Ectodermal cell (in vitro differentiated cells): ENCODE measurements around the gene JMJD8.

ENCODE experiments used
- H3K27ac ChIP-seq: 2 replicates; pipeline ENCODE4 v1.7.0; 2013; ENCODE audit warnings: mild to moderate bottlenecking, low read depth, low read length; ENCODE audit not compliant: insufficient read depth, poor library complexity, severe bottlenecking
- H3K27me3 ChIP-seq: 2 replicates; pipeline ENCODE4 v1.7.0; 2013; ENCODE audit warnings: mild to moderate bottlenecking, low read length; ENCODE audit not compliant: insufficient read depth, control insufficient read depth, poor library complexity, severe bottlenecking
- H3K36me3 ChIP-seq: one replicate; pipeline ENCODE4 v1.7.0; 2013; ENCODE audit warnings: low read length; ENCODE audit not compliant: control insufficient read depth, insufficient read depth
- H3K4me1 ChIP-seq: one replicate; pipeline ENCODE4 v1.7.0; 2013; ENCODE audit warnings: low read length; ENCODE audit not compliant: control insufficient read depth, insufficient read depth
- H3K4me3 ChIP-seq: 2 replicates; pipeline ENCODE4 v1.7.0; 2013; ENCODE audit warnings: low read depth, low read length, control low read depth; ENCODE audit not compliant: insufficient read depth
- H3K9me3 ChIP-seq: 2 replicates; pipeline ENCODE4 v1.7.0; 2013; ENCODE audit warnings: mild to moderate bottlenecking, low read length, moderate library complexity; ENCODE audit not compliant: control insufficient read depth
- WGBS, 2 experiments: methylation state at CpG; one replicate each; pipeline ENCODE4 v1.1.7; 2013; ENCODE audit warnings: missing lambda C conversion rate in 2 of 2; 5-methylcytosine and 5-hydroxymethylcytosine counted together

Gene JMJD8

DNA sequence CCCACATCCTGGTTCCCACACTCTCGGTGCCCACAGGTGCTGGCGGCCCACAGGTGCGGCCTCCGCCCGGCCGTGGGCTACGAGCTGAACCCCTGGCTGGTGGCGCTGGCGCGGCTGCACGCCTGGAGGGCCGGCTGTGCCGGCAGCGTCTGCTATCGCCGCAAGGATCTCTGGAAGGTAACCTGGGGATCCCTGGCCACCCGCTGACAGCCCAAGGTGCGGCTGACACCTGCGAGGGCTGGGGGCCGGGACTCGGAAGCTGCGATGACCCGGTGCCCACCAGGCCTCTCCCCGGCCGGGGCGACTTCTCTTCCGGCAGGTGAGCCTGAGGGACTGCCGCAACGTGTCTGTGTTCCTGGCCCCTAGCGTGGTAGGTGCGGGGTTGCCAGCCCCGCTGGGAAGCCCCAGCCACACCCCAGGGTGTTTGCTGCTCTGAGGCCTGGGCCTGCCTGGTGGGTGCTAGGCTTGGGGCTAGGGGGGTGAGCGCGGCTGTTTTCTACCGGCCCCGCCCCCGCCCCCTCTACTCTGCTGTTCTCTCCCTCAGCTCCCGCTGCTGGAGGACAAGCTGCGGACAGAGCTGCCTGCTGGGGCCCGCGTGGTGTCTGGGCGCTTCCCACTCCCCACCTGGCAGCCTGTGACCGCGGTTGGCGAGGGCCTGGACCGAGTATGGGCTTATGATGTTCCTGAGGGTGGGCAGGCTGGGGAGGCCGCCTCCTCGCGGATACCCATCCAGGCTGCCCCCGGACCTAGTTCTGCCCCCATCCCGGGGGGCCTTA lies 37.8 kb upstream of the JMJD8 start:
- H3K27me3 ChIP-seq, result peaks cover 15% of the 10 kb centered on the region
- peak overlapping the region; percentile 91 for H3K4me3 ChIP-seq
- H3K36me3 ChIP-seq, result no peaks in the 10 kb centered on the region
- H3K4me1 ChIP-seq, result peaks cover 40% of the 10 kb centered on the region
- 93 to 94% methylated on average over 51 of the region's 51 CpGs for WGBS, 2 experiments
- no peak overlapping the region for H3K27ac ChIP-seq
- no peaks in the 10 kb centered on the region for H3K9me3 ChIP-seq

DNA sequence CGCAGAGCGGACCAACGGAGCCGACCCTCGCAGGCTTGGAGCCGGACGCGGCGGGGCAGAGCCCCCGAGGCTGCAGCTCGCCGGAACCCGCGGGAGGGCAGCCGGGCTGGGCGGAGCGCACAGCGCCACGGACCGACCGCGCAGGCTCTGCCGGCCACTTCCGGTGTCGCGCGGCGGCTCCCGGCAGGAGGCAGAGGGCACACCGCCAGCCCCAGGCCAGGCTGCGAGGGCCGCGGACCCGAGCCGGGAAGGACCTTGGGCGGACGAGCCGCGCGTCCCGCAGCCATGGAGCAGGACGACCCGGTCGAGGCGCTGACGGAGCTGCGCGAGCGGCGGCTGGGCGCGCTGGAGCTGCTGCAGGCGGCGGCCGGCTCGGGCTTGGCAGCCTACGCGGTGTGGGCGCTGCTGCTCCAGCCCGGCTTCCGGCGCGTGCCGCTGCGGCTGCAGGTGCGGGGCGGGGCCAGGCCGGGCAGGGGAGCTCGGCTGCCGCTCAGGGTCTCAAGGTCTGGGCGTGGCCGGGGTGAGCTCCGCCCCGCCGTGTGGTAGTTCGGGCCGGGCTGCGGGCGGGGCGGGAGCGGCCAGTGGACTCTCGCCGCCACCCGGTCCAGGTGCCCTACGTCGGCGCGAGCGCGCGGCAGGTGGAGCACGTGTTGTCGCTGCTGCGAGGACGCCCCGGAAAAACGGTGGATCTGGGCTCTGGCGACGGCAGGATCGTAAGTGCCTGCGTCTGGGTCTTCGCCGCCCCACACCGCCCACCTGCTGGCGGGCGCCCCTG lies 37.0 kb upstream of the JMJD8 start, which contains the start of gene ANTKMT:
ANTKMT (plus strand) TSS at position 157 of the 775 bp plus-strand sequence; CDS start at position 286, 129 bp downstream.
- Histone ChIP-seq H3K4me3 (peak within 1 kb of the TSS; percentile 91), H3K27me3 (peaks cover 8% of the 10 kb centered on the region), H3K4me1 (peaks cover 44% of the 10 kb centered on the region), H3K9me3 (no peaks in the 10 kb centered on the region), H3K36me3 (no peaks in the 10 kb centered on the region), H3K27ac (peak within 1 kb of the TSS; percentile 89)
- 10% methylated on average over 106 of the region's 106 CpGs for WGBS, 2 experiments

DNA sequence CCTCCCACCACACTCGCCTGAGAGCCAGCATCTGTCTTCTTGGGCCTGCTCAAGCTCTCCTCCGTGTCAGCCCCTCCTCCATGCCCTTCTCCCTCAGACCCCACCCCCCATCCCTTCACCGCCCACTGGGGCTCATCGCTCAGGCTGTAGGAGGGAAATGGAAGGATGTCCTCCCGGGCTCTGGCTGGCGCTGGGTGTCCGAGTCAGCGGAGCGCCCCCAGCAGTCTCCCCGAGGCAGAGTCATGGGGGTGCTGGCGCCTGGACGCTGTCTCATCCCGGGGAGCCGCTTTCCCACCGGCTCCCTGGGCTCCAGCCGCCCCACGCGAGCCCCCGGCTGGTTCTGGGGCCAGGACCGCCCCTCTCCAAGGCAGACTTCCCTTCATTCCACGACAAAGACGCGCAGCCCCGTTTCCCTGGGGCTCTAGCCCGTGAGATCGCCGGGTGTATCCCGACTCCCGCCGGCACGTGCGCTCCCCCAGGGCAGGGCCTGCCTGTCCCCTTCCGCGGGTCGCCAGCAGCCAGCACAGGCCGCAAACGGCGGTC lies 36.4 kb upstream of the JMJD8 start:
- Histone ChIP-seq H3K27ac (peak overlapping the region; percentile 89), H3K36me3 (no peaks in the 10 kb centered on the region), H3K9me3 (no peaks in the 10 kb centered on the region), H3K4me3 (peak overlapping the region; percentile 91), H3K4me1 (peaks cover 44% of the 10 kb centered on the region), H3K27me3 (peaks cover 1% of the 10 kb centered on the region)
- WGBS, 2 experiments, result 0% methylated on average over 38 of the region's 38 CpGs

DNA sequence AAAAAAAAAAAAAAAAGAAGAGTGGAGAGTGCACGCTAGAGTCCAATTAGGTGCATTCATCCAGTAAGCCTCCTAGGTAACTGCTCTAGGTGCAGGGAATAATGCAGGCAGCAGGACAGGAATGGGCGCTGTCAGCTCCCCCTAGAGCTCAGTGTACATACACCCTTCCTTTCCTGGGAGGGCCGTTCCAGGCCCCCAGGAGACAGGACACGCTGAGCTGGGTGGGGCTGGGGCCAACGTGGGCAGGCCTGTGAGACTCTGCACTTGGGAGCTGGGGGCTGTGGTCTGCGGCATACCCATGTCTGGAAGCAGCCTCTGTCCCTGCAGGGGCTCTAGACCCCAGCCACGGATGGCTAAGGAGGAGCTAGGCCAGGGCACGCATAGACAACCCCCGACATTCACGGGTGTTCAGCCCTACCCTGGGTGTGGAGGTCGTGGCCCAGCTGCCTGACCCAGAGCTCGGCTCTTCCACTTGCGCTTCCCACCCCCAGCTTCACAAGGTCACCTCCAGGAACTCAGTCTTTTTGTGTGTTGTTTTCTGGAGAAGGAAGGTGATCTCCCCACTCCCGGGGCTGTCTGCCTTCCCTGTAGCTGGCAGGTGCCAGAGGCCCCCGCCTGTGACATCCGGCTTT lies 35.8 kb upstream of the JMJD8 start:
- 27 to 30% methylated on average over 16 of the region's 16 CpGs for WGBS, 2 experiments
- no peaks in the 10 kb centered on the region for H3K9me3 ChIP-seq
- H3K27me3 ChIP-seq, result no peaks in the 10 kb centered on the region
- peaks cover 44% of the 10 kb centered on the region for H3K4me1 ChIP-seq
- peak overlapping the region; percentile 89 for H3K27ac ChIP-seq
- H3K4me3 ChIP-seq, result peak overlapping the region; percentile 91
- no peaks in the 10 kb centered on the region for H3K36me3 ChIP-seq

DNA sequence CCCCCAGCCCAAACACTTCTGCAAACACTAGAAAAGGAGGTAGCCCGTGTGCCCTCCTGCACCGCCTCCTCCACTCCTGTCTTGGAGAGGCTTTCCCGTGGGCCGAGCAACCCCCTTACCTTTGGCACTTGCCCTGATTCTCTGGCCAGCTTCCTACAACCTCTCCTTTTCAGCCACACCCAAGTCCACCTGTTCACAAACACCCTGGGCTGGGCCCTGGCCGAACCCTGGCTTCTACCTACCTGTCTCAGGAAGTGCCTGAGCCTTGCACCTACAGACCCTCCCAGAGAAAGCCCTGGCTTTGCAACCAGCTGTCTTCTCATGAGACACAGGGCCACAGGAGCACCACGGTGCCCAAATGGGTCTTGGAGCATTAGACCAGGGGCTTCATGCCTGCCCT lies 34.8 kb upstream of the JMJD8 start:
- Histone ChIP-seq H3K36me3 (no peaks in the 10 kb centered on the region), H3K4me3 (no peak overlapping the region), H3K4me1 (peaks cover 48% of the 10 kb centered on the region), H3K27me3 (peaks cover 7% of the 10 kb centered on the region), H3K9me3 (no peaks in the 10 kb centered on the region), H3K27ac (no peak overlapping the region)
- WGBS, 2 experiments, result 91 to 93% methylated on average over 6 of the region's 6 CpGs

DNA sequence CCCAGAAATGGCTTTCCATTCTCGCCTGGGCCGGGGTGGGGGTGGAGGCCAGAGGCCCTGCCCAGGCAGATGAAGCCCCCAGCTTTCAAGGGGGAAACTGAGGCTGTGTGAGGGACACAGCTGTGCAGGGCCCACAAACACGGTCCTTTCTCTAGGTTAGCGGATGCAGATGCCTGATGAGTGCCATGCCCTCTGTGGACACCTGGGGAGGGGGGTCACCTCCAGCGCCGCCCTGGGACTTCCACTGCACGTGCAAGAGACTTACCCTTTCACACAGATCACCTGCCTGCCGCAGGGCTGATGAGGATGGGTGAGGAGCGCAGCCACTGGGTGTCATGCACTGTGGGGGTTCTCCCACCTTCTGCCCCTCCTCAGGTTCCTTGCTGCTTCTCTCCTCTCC lies 34.3 kb upstream of the JMJD8 start:
- Histone ChIP-seq H3K36me3 (no peaks in the 10 kb centered on the region), H3K4me1 (peaks cover 48% of the 10 kb centered on the region), H3K4me3 (no peak overlapping the region), H3K27ac (no peak overlapping the region), H3K9me3 (no peaks in the 10 kb centered on the region), H3K27me3 (peaks cover 13% of the 10 kb centered on the region)
- 93% methylated on average over 9 of the region's 9 CpGs for WGBS, 2 experiments

DNA sequence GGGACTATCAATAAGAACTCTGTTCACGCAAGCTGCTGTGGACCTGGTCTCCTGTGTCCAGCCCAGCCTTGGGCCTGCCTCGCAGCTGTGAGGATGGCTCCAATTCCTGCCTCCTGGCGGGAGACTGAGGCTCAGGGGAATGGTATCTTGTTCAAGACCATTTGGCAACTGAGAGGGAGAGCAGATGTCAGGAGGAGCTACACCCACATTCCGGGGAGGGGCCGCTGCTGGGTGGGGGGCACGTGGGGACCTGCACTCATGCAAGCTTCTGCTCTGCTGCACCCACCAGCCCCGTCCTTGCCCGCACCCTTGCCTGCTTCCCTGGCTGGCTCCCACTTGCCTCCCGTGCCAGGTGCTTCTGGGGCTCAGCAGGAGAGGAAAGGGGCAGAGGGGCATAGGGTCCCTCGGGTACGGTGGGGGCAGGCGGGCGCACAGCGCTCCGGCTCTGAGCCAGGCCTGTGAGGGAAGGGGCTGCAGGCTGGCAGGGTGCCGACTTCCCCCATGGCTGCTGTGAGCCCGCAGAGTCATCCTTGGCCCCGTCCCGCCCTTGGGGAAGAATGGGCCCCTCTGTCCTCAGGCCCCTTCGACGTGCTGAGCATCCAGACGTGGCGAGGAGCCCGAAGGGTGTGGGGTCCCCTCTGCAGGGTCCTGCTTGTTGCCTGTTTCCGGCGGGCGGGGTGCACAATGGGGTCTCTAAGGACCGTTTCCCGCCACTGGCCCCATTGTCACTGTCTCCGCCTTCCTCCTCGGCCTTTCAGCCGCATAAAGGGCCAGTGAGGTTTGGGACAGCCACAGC lies 33.5 kb upstream of the JMJD8 start:
- Histone ChIP-seq H3K4me3 (no peak overlapping the region), H3K9me3 (no peaks in the 10 kb centered on the region), H3K27me3 (peaks cover 16% of the 10 kb centered on the region), H3K36me3 (no peaks in the 10 kb centered on the region), H3K27ac (no peak overlapping the region), H3K4me1 (peaks cover 48% of the 10 kb centered on the region)
- 72 to 73% methylated on average over 32 of the region's 32 CpGs for WGBS, 2 experiments

DNA sequence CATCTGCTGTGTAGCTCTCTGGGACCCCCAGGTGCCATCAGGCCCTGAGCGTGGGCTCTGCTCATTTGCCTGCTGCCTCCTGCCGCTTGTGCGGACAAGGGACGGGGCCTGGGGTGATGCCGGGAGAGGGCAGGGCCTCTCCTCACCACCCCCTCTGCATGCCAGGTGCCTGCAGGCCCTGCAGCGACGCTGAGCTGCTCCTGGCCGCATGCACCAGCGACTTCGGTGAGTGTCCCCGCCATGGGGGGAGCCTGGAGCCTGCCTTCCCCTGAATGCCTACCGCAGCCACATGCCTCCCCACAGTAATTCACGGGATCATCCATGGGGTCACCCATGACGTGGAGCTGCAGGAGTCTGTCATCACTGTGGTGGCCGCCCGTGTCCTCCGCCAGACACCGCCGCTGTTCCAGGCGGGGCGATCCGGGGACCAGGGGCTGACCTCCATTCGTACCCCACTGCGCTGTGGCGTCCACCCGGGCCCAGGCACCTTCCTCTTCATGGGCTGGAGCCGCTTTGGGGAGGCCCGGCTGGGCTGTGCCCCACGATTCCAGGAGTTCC lies 32.7 kb upstream of the JMJD8 start:
- H3K27me3 ChIP-seq, result peaks cover 24% of the 10 kb centered on the region
- 85% methylated on average over 29 of the region's 29 CpGs for WGBS, 2 experiments
- H3K4me1 ChIP-seq, result peaks cover 48% of the 10 kb centered on the region
- H3K9me3 ChIP-seq, result no peaks in the 10 kb centered on the region
- no peaks in the 10 kb centered on the region for H3K36me3 ChIP-seq
- H3K27ac ChIP-seq, result peak overlapping the region; percentile 56
- H3K4me3 ChIP-seq, result peak overlapping the region; percentile 80

DNA sequence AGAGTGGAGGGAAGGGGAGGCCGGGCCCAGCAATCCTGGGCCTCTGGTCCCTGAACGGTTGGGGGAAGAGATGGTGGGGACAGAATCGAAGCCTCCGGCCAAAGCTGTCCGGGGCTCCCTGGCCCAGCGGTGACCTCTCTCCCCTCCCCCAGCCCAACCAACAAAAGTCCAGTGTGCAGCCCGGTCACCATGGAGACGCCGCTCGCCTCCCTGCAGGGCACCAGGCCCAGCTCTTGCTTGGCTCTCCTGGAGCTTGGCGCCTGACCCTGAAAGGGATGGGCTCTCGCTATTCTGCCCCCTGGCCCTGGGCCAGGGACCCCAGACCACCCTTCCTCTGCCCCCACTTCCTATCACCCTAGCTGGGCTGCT lies 32.0 kb upstream of the JMJD8 start:
- H3K27me3 ChIP-seq, result peaks cover 29% of the 10 kb centered on the region
- peak overlapping the region; percentile 88 for H3K27ac ChIP-seq
- H3K4me1 ChIP-seq, result peaks cover 49% of the 10 kb centered on the region
- peak overlapping the region; percentile 80 for H3K4me3 ChIP-seq
- 3 to 4% methylated on average over 12 of the region's 12 CpGs for WGBS, 2 experiments
- no peaks in the 10 kb centered on the region for H3K9me3 ChIP-seq
- no peaks in the 10 kb centered on the region for H3K36me3 ChIP-seq
